Measurements from ENCODE around the gene HSPG2.

GRCh38 chr1:21869620-21870121, 67.4 kb downstream of the HSPG2 start:
- TF ChIP-seq CHD2 (IDR thresholded peaks at IDR 0.05; ENCODE audit: low read length) (no peak), CTCF (IDR thresholded peaks at IDR 0.05; ENCODE audit: control extremely low read depth in 1 of 3, insufficient read depth in 1 of 3, low read depth in 1 of 3, low read length in 3 of 3) (no peak), SP1 (IDR thresholded peaks at IDR 0.05; ENCODE audit: low read depth, low read length) (no peak), EP300 (IDR thresholded peaks at IDR 0.05; ENCODE audit: borderline replicate concordance in 1 of 2, low read depth in 2 of 2, low read length in 2 of 2) (no peak), CEBPB (IDR thresholded peaks at IDR 0.05; ENCODE audit: low read depth, low read length) (no peak), ASH2L (IDR thresholded peaks at IDR 0.05; ENCODE audit: low read length) (no peak), HDAC2 (IDR thresholded peaks at IDR 0.05; ENCODE audit: borderline replicate concordance in 1 of 2, low read depth in 2 of 2, low read length in 2 of 2) (no peak), POLR2AphosphoS5 (IDR thresholded peaks at IDR 0.05; ENCODE audit: low read depth, low read length) (no peak), MAX (IDR thresholded peaks at IDR 0.05) (no peak), RAD21 (IDR thresholded peaks at IDR 0.05 in 1 of 2, conservative IDR thresholded peaks at IDR 0.05 in 1 of 2; ENCODE audit: low read depth in 2 of 2, low read length in 2 of 2) (no peak), SIN3A (conservative IDR thresholded peaks at IDR 0.05 in 1 of 2, IDR thresholded peaks at IDR 0.05 in 1 of 2; ENCODE audit: low read depth in 1 of 2, low read length in 2 of 2) (no peak), FOSL1 (IDR thresholded peaks at IDR 0.05; ENCODE audit: insufficient read depth, low read depth, low read length) (no peak), EZH2 (IDR thresholded peaks at IDR 0.05; ENCODE audit: low read depth, low read length, severe bottlenecking) (no peak), USF2 (IDR thresholded peaks at IDR 0.05; ENCODE audit: low read length) (no peak)
